GM23338 (cell line): ENCODE measurements around the gene WDR1. TPM values are rescaled to one million over a fixed set of nuclear protein-coding genes. Genes with fewer than 3 reads are reported as not detected.

Experiments
- ATAC-seq: fragments of 200-7000 bp; cut with Tn5 transposase; 3 replicates; pipeline ENCODE4 v1.9.1; 2020
- DNase-seq: peaks from one replicate; pipeline ENCODE4 v3.0.0-alpha.2; 2015; ENCODE audit warnings: low spot score
- H2AFZ ChIP-seq: fragments of 200-600 bp; sonication (generic); 2 replicates; pipeline ENCODE4 v1.8.0; 2016; ENCODE audit warnings: antibody characterized with exemption, mild to moderate bottlenecking, moderate library complexity
- H3F3A ChIP-seq: fragments of 200-600 bp; sonication (generic); replicated peaks from 2 replicates; pipeline ENCODE4 v1.8.0; 2017; ENCODE audit warnings: antibody characterized with exemption, mixed run types, low read depth
- H3K27ac ChIP-seq: fragments of 200-600 bp; sonication (generic); 2 replicates; pipeline ENCODE4 v1.6.1; 2016; ENCODE audit warnings: low read depth
- H3K27me3 ChIP-seq: fragments of 200-600 bp; sonication (generic); 2 replicates; pipeline ENCODE4 v1.8.0; 2016; ENCODE audit warnings: mild to moderate bottlenecking, mixed run types, moderate library complexity; ENCODE audit not compliant: insufficient read depth
- H3K36me3 ChIP-seq: fragments of 200-600 bp; sonication (generic); 2 replicates; pipeline ENCODE4 v1.8.0; 2016; ENCODE audit warnings: mild to moderate bottlenecking; ENCODE audit not compliant: insufficient read depth
- H3K4me1 ChIP-seq: fragments of 200-600 bp; sonication (generic); 2 replicates; pipeline ENCODE4 v1.8.0; 2016; ENCODE audit warnings: mild to moderate bottlenecking, moderate library complexity; ENCODE audit not compliant: insufficient read depth
- H3K4me2 ChIP-seq: fragments of 200-600 bp; sonication (generic); 2 replicates; pipeline ENCODE4 v1.7.1; 2017; ENCODE audit warnings: mixed run types
- H3K4me3 ChIP-seq: fragments of 200-600 bp; sonication (generic); 2 replicates; pipeline ENCODE4 v1.6.1; 2016; ENCODE audit warnings: mixed run types
- H3K79me2 ChIP-seq: fragments of 200-600 bp; sonication (generic); replicated peaks from 2 replicates; pipeline ENCODE4 v1.8.0; 2017; ENCODE audit warnings: mild to moderate bottlenecking; ENCODE audit not compliant: insufficient read depth
- H3K9me2 ChIP-seq: fragments of 200-600 bp; sonication (generic); 2 replicates; pipeline ENCODE4 v1.8.0; 2017; ENCODE audit not compliant: insufficient read depth
- H4K20me1 ChIP-seq: fragments of 200-600 bp; sonication (generic); replicated peaks from 2 replicates; pipeline ENCODE4 v1.8.0; 2017; ENCODE audit warnings: mild to moderate bottlenecking; ENCODE audit not compliant: insufficient read depth
- H3K27ac Mint-ChIP-seq: 2 replicates; pipeline ENCODE4 v1.8.0; 2020; ENCODE audit warnings: inconsistent platforms, mild to moderate bottlenecking, moderate library complexity, mixed read lengths
- H3K27me3 Mint-ChIP-seq: 3 replicates; pipeline ENCODE4 v1.8.0; 2022; ENCODE audit warnings: low read depth, mild to moderate bottlenecking, moderate library complexity, mixed read lengths, inconsistent platforms; ENCODE audit not compliant: insufficient read depth, poor library complexity
- H3K36me3 Mint-ChIP-seq: 3 replicates; pipeline ENCODE4 v1.8.0; 2021; ENCODE audit warnings: low read depth, mild to moderate bottlenecking, inconsistent platforms, moderate library complexity, mixed read lengths
- H3K4me1 Mint-ChIP-seq: 3 replicates; pipeline ENCODE4 v1.8.0; 2020; ENCODE audit warnings: mild to moderate bottlenecking, inconsistent platforms, mixed read lengths
- H3K4me3 Mint-ChIP-seq: 3 replicates; pipeline ENCODE4 v1.8.0; 2021; ENCODE audit warnings: moderate library complexity, mild to moderate bottlenecking, inconsistent platforms, mixed read lengths
- H3K9me3 Mint-ChIP-seq: 3 replicates; pipeline ENCODE4 v1.8.0; 2020; ENCODE audit warnings: moderate library complexity, mild to moderate bottlenecking, inconsistent platforms, mixed read lengths
- CREB1 ChIP-seq: fragments of 250-450 bp; sonication (Bioruptor Pico); IDR thresholded peaks from 2 replicates; pipeline ENCODE4 v1.5.0; 2020; ENCODE audit warnings: low read depth, mild to moderate bottlenecking, moderate library complexity
- ETS1 ChIP-seq: IDR thresholded peaks from 2 replicates; pipeline ENCODE4 v1.6.1; 2016; ENCODE audit warnings: antibody characterized with exemption
- EZH2 ChIP-seq: fragments of 200-600 bp; sonication (generic); IDR thresholded peaks from one replicate; pipeline ENCODE4 v1.8.0; 2017; ENCODE audit warnings: antibody characterized with exemption, mild to moderate bottlenecking, low read depth; ENCODE audit not compliant: unreplicated experiment
- EZH2phosphoT487 ChIP-seq: fragments of 200-600 bp; sonication (generic); IDR thresholded peaks from one replicate; pipeline ENCODE4 v1.8.1; 2018; ENCODE audit warnings: antibody characterized with exemption; ENCODE audit not compliant: unreplicated experiment
- JUNB ChIP-seq: IDR thresholded peaks from one replicate; pipeline ENCODE4 v1.6.1; 2016; ENCODE audit warnings: antibody characterized with exemption; ENCODE audit not compliant: unreplicated experiment
- NANOG ChIP-seq: IDR thresholded peaks from 2 replicates; pipeline ENCODE4 v1.6.1; 2016; ENCODE audit warnings: antibody characterized with exemption, borderline replicate concordance
- REST ChIP-seq: IDR thresholded peaks from one replicate; pipeline ENCODE4 v1.6.1; 2018; ENCODE audit warnings: antibody characterized with exemption; ENCODE audit not compliant: unreplicated experiment
- STAT1 ChIP-seq: IDR thresholded peaks from one replicate; pipeline ENCODE4 v1.6.1; 2016; ENCODE audit warnings: antibody characterized with exemption; ENCODE audit not compliant: unreplicated experiment
- ZNF114 ChIP-seq: fragments of 250-450 bp; sonication (Bioruptor Pico); IDR thresholded peaks from 2 replicates; pipeline ENCODE4 v1.5.0; 2020; ENCODE audit warnings: mild to moderate bottlenecking, moderate library complexity
- ZNF331 ChIP-seq: fragments of 250-450 bp; sonication (Bioruptor Pico); IDR thresholded peaks from 2 replicates; pipeline ENCODE4 v1.5.0; 2020; ENCODE audit warnings: low read depth, mild to moderate bottlenecking, moderate library complexity
- polyA plus RNA-seq: library from polyadenylated mRNA; unstranded; fragments of >200 nt; fragmentation: Nextera tagmentation; extraction: Ambion mirVana; gene quantifications from 2 replicates; pipeline ENCODE4 v1.2.1, GENCODE V29; 2016
- total RNA-seq: library from RNA; depleted of rRNA; stranded (reverse); fragments of >200 nt; shearing (Covaris generic); gene quantifications from 2 replicates; pipeline ENCODE4 v1.2.3, GENCODE V29; 2014
- TF ChIP-seq, protein P1 (sequence below): fragments of 250-450 bp; sonication (Bioruptor Pico); IDR thresholded peaks from 2 replicates; pipeline ENCODE4 v1.5.0; 2020; ENCODE audit warnings: mild to moderate bottlenecking, moderate library complexity
- TF ChIP-seq, protein P2 (sequence below), 2 experiments: fragments of 200-600 bp in 1 of 2; sonication (generic) in 1 of 2; conservative IDR thresholded peaks; 2 replicates each; pipeline versions ENCODE4 v1.5.1 to v1.6.1; 2016 to 2017; ENCODE audit warnings: antibody characterized with exemption in 2 of 2, low read depth in 2 of 2, mild to moderate bottlenecking in 2 of 2, moderate library complexity in 1 of 2

The WDR1 gene
- total and polyA plus RNA-seq, 2 experiments from 2014 or later: 93.2 to 248 TPM

GRCh38 chr4:10041036-10041435 lies 75.6 kb downstream of the WDR1 start (continued):
- TF ChIP-seq EZH2 (no peak), JUNB (no peak), EZH2phosphoT487 (no peak)
- TF ChIP-seq, protein P1, sequence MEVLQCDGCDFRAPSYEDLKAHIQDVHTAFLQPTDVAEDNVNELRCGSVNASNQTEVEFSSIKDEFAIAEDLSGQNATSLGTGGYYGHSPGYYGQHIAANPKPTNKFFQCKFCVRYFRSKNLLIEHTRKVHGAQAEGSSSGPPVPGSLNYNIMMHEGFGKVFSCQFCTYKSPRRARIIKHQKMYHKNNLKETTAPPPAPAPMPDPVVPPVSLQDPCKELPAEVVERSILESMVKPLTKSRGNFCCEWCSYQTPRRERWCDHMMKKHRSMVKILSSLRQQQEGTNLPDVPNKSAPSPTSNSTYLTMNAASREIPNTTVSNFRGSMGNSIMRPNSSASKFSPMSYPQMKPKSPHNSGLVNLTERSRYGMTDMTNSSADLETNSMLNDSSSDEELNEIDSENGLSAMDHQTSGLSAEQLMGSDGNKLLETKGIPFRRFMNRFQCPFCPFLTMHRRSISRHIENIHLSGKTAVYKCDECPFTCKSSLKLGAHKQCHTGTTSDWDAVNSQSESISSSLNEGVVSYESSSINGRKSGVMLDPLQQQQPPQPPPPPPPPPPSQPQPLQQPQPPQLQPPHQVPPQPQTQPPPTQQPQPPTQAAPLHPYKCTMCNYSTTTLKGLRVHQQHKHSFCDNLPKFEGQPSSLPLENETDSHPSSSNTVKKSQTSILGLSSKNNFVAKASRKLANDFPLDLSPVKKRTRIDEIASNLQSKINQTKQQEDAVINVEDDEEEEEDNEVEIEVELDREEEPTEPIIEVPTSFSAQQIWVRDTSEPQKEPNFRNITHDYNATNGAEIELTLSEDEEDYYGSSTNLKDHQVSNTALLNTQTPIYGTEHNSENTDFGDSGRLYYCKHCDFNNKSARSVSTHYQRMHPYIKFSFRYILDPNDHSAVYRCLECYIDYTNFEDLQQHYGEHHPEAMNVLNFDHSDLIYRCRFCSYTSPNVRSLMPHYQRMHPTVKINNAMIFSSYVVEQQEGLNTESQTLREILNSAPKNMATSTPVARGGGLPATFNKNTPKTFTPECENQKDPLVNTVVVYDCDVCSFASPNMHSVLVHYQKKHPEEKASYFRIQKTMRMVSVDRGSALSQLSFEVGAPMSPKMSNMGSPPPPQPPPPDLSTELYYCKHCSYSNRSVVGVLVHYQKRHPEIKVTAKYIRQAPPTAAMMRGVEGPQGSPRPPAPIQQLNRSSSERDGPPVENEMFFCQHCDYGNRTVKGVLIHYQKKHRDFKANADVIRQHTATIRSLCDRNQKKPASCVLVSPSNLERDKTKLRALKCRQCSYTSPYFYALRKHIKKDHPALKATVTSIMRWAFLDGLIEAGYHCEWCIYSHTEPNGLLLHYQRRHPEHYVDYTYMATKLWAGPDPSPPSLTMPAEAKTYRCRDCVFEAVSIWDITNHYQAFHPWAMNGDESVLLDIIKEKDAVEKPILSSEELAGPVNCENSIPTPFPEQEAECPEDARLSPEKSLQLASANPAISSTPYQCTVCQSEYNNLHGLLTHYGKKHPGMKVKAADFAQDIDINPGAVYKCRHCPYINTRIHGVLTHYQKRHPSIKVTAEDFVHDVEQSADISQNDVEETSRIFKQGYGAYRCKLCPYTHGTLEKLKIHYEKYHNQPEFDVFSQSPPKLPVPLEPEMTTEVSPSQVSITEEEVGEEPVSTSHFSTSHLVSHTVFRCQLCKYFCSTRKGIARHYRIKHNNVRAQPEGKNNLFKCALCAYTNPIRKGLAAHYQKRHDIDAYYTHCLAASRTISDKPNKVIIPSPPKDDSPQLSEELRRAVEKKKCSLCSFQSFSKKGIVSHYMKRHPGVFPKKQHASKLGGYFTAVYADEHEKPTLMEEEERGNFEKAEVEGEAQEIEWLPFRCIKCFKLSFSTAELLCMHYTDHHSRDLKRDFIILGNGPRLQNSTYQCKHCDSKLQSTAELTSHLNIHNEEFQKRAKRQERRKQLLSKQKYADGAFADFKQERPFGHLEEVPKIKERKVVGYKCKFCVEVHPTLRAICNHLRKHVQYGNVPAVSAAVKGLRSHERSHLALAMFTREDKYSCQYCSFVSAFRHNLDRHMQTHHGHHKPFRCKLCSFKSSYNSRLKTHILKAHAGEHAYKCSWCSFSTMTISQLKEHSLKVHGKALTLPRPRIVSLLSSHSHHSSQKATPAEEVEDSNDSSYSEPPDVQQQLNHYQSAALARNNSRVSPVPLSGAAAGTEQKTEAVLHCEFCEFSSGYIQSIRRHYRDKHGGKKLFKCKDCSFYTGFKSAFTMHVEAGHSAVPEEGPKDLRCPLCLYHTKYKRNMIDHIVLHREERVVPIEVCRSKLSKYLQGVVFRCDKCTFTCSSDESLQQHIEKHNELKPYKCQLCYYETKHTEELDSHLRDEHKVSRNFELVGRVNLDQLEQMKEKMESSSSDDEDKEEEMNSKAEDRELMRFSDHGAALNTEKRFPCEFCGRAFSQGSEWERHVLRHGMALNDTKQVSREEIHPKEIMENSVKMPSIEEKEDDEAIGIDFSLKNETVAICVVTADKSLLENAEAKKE (CRISPR knock-in tag): no peak

DNA sequence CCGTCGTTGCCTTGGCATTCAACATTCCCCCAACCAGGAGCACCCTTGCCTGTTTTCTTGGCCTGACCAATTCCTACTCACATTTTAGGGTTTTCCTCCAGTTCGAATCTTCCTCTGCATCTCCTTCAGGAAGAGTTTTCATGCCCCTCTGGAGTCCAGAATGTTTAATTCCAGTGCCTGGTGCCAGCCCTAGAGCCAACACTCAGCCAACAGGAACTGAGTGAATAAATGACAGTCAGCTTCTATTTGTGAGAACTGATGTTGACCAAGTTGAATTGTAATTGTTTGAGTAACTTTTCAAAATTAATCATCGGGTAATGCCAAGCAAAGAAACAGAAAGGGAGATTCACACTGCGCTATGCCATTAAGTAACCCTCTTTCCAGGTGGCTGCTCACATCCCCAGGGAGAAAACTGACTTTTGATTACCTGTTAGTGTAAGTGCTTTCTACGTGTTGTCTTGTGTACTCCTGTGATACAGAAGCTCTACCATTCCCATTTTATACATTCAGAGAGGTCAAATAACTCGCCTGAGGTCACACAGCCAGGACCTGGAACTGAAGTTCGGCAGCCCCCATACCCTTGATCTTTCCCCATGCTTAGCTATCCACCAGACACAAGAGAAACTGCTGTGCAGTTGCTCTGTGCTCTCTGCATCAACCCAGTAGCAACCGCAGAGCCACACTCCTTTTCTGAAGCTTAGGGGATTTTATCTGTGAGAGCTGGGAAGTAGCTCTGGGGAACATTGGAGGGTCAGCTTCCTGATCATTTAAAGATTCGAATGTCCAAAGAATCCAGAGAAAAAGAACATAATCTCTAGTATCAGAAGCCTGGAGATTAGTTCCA lies 76.3 kb downstream of the WDR1 start:
- H3K4me3 ChIP-seq: no peak overlapping the region
- H3K9me3 Mint-ChIP-seq: peaks cover 8% of the 10 kb centered on the region; the same call in 2 of the 3 replicates
- TF ChIP-seq ETS1 (no peak), REST (no peak), EZH2 (no peak), NANOG (no peak), STAT1 (no peak), CREB1 (CRISPR knock-in tag) (no peak), EZH2phosphoT487 (no peak), ZNF331 (CRISPR knock-in tag) (no peak), ZNF114 (CRISPR knock-in tag) (no peak)
- TF ChIP-seq, protein P2, sequence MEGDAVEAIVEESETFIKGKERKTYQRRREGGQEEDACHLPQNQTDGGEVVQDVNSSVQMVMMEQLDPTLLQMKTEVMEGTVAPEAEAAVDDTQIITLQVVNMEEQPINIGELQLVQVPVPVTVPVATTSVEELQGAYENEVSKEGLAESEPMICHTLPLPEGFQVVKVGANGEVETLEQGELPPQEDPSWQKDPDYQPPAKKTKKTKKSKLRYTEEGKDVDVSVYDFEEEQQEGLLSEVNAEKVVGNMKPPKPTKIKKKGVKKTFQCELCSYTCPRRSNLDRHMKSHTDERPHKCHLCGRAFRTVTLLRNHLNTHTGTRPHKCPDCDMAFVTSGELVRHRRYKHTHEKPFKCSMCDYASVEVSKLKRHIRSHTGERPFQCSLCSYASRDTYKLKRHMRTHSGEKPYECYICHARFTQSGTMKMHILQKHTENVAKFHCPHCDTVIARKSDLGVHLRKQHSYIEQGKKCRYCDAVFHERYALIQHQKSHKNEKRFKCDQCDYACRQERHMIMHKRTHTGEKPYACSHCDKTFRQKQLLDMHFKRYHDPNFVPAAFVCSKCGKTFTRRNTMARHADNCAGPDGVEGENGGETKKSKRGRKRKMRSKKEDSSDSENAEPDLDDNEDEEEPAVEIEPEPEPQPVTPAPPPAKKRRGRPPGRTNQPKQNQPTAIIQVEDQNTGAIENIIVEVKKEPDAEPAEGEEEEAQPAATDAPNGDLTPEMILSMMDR (conservative IDR thresholded peaks at IDR 0.05; ENCODE audit: low read depth in 2 of 2): no peak

More for the DNA sequence above, 76.3 kb downstream of the WDR1 start:
- Histone ChIP-seq H2AFZ (no peak overlapping the region), H3K27ac (no peak overlapping the region), H3K79me2 (no peaks in the 10 kb centered on the region), H4K20me1 (no peaks in the 10 kb centered on the region), H3F3A (no peaks in the 10 kb centered on the region), H3K4me1 (no peaks in the 10 kb centered on the region), H3K27me3 (no peaks in the 10 kb centered on the region), H3K4me2 (no peak overlapping the region), H3K36me3 (no peaks in the 10 kb centered on the region), H3K9me2 (no peaks in the 10 kb centered on the region)
- Mint-ChIP-seq H3K36me3 (no peaks in the 10 kb centered on the region), H3K4me1 (no peaks in the 10 kb centered on the region), H3K4me3 (no peak overlapping the region), H3K27me3 (no peaks in the 10 kb centered on the region), H3K27ac (no peak overlapping the region)
- DNase-seq: no peak
- no peak for ATAC-seq
